Keratinocyte (primary cell): Measurements from ENCODE around the gene ABCD1. TPM values are rescaled to one million over a fixed set of nuclear protein-coding genes. Genes with fewer than 3 reads are reported as not detected.

ENCODE experiments used
- DNase-seq: peaks from one replicate; pipeline ENCODE4 v3.0.0-alpha.2; 2011; ENCODE audit warnings: low read depth, missing footprints, low spot score
- FAIRE-seq: peaks from 2 replicates; lab custom pipeline; 2011; peaks lifted over from hg19 to GRCh38; lab: Jason Lieb, UNC
- H2AFZ ChIP-seq: 2 replicates; pipeline ENCODE4 v1.6.0; 2012; ENCODE audit warnings: low read length, control low read depth, inconsistent platforms; ENCODE audit not compliant: control insufficient read depth
- H3K27ac ChIP-seq: 2 replicates; pipeline ENCODE4 v1.5.1; 2011; ENCODE audit warnings: low read length; ENCODE audit not compliant: control insufficient read depth, insufficient read depth
- H3K27me3 ChIP-seq: 3 replicates; pipeline ENCODE4 v1.6.0; 2011; ENCODE audit warnings: low read length; ENCODE audit not compliant: control insufficient read depth, insufficient read depth; ENCODE audit errors: extremely low read depth
- H3K36me3 ChIP-seq, 2 experiments: 2 replicates in 1 of 2; 3 replicates in 1 of 2; pipeline ENCODE4 v1.5.1; 2011; ENCODE audit warnings: low read length in 2 of 2, mild to moderate bottlenecking in 1 of 2; ENCODE audit not compliant: control insufficient read depth in 2 of 2, insufficient read depth in 2 of 2; ENCODE audit errors: extremely low read depth in 1 of 2
- H3K4me1 ChIP-seq: 3 replicates; pipeline ENCODE4 v1.5.1; 2011; ENCODE audit warnings: low read length; ENCODE audit not compliant: control insufficient read depth, insufficient read depth; ENCODE audit errors: extremely low read depth
- H3K4me2 ChIP-seq: 3 replicates; pipeline ENCODE4 v1.6.0; 2011; ENCODE audit warnings: low read depth, low read length; ENCODE audit not compliant: control insufficient read depth, insufficient read depth; ENCODE audit errors: extremely low read depth
- H3K4me3 ChIP-seq, 3 experiments: fragments of 200-600 bp in 1 of 3; sonication (generic) in 1 of 3; 2 replicates in 2 of 3; 3 replicates in 1 of 3; pipeline ENCODE4 v1.5.1; 2011 to 2016; ENCODE audit warnings: low read length in 3 of 3, mild to moderate bottlenecking in 3 of 3, control low read depth in 2 of 3, inconsistent platforms in 1 of 3, low read depth in 1 of 3, mixed read lengths in 1 of 3, mixed run types in 1 of 3, moderate library complexity in 1 of 3; ENCODE audit not compliant: control insufficient read depth in 2 of 3, insufficient read depth in 2 of 3; ENCODE audit errors: extremely low read depth in 1 of 3
- H3K79me2 ChIP-seq: 2 replicates; pipeline ENCODE4 v1.6.0; 2012; ENCODE audit warnings: low read length; ENCODE audit not compliant: control insufficient read depth, insufficient read depth
- H3K9ac ChIP-seq: 3 replicates; pipeline ENCODE4 v1.6.0; 2011; ENCODE audit warnings: low read length; ENCODE audit not compliant: control insufficient read depth, insufficient read depth; ENCODE audit errors: extremely low read depth
- H3K9me1 ChIP-seq: 3 replicates; pipeline ENCODE4 v1.6.0; 2011; ENCODE audit warnings: low read length; ENCODE audit not compliant: control insufficient read depth, insufficient read depth; ENCODE audit errors: extremely low read depth
- H3K9me3 ChIP-seq: 2 replicates; pipeline ENCODE4 v1.5.1; 2012; ENCODE audit warnings: low read depth, low read length; ENCODE audit not compliant: control insufficient read depth
- H4K20me1 ChIP-seq: 3 replicates; pipeline ENCODE4 v1.6.0; 2011; ENCODE audit warnings: low read length; ENCODE audit not compliant: control insufficient read depth, insufficient read depth; ENCODE audit errors: extremely low read depth
- EZH2 ChIP-seq: IDR thresholded peaks from one replicate; pipeline ENCODE4 v1.6.1; 2012; ENCODE audit warnings: inconsistent platforms, mild to moderate bottlenecking, low read length, moderate library complexity
- dilution Hi-C: fragments of 300-500 bp; cut with MboI; formaldehyde crosslinking; loops from one replicate; pipeline ENCODE4 v1.7.0; 2020; ENCODE audit warnings: low sequenced_read_pairs; ENCODE audit not compliant: extremely low pct_ligation_motif_present
- polyA plus RNA-seq, 5 experiments: library from polyadenylated mRNA; depleted of rRNA in 3 of 5; stranded (reverse) in 3 of 5; stranded (forward) in 1 of 5; unstranded in 1 of 5; fragments of >200 nt; gene quantifications; 1 replicate in 1 of 5; 2 replicates in 3 of 5; 3 replicates in 1 of 5; pipeline versions ENCODE4 v1.2.1 to v1.2.3, GENCODE V29; 2011 to 2012; ENCODE audit warnings: missing spikeins in 2 of 5, low read depth in 1 of 5, low replicate concordance in 1 of 5
- TF ChIP-seq, protein P1 (sequence below), 3 experiments: IDR thresholded peaks in 1 of 3; conservative IDR thresholded peaks in 1 of 3; optimal IDR thresholded peaks in 1 of 3; 2 replicates in 2 of 3; 3 replicates in 1 of 3; pipeline versions ENCODE3 to v1.5.1; 2011; ENCODE audit warnings: low read length in 3 of 3, mild to moderate bottlenecking in 3 of 3, moderate library complexity in 2 of 3, control low read depth in 1 of 3, inconsistent platforms in 1 of 3; ENCODE audit not compliant: insufficient read depth in 2 of 3; ENCODE audit errors: extremely low read depth in 1 of 3

The ABCD1 gene
- polyA plus RNA-seq, 1 donor (not counting 4 experiments of a cell fraction or from before 2014, with no cell fraction given) = 0.81 TPM

- H3K27me3 ChIP-seq = no peaks in the 10 kb centered on the region
- dilution Hi-C loops = no loop called here
- FAIRE-seq (no peak), DNase-seq (no peak)
- H3K9me1 ChIP-seq = no peaks in the 10 kb centered on the region
- H3K36me3 ChIP-seq = no peaks in the 10 kb centered on the region
- H3K4me1 ChIP-seq = peaks cover 4% of the 10 kb centered on the region
- H3K79me2 ChIP-seq = no peaks in the 10 kb centered on the region
- TF ChIP-seq EZH2 = no peak
- TF ChIP-seq, protein P1, sequence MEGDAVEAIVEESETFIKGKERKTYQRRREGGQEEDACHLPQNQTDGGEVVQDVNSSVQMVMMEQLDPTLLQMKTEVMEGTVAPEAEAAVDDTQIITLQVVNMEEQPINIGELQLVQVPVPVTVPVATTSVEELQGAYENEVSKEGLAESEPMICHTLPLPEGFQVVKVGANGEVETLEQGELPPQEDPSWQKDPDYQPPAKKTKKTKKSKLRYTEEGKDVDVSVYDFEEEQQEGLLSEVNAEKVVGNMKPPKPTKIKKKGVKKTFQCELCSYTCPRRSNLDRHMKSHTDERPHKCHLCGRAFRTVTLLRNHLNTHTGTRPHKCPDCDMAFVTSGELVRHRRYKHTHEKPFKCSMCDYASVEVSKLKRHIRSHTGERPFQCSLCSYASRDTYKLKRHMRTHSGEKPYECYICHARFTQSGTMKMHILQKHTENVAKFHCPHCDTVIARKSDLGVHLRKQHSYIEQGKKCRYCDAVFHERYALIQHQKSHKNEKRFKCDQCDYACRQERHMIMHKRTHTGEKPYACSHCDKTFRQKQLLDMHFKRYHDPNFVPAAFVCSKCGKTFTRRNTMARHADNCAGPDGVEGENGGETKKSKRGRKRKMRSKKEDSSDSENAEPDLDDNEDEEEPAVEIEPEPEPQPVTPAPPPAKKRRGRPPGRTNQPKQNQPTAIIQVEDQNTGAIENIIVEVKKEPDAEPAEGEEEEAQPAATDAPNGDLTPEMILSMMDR (optimal IDR thresholded peaks at IDR 0.05 in 1 of 3, IDR thresholded peaks at IDR 0.05 in 1 of 3, conservative IDR thresholded peaks at IDR 0.05 in 1 of 3; ENCODE audit: extremely low read depth in 1 of 3, insufficient read depth in 2 of 3, low read length in 3 of 3) = no peak
- no peak overlapping the region for H3K4me3 ChIP-seq
- H3K9me3 ChIP-seq = no peaks in the 10 kb centered on the region
- no peaks in the 10 kb centered on the region for H4K20me1 ChIP-seq
- no peak overlapping the region for H3K27ac ChIP-seq
- H2AFZ ChIP-seq = no peak overlapping the region
- no peak overlapping the region for H3K4me2 ChIP-seq
- no peak overlapping the region for H3K9ac ChIP-seq
Measured at GRCh38 chrX:153738056-153738605, 13.5 kb downstream of the ABCD1 start.

DNA sequence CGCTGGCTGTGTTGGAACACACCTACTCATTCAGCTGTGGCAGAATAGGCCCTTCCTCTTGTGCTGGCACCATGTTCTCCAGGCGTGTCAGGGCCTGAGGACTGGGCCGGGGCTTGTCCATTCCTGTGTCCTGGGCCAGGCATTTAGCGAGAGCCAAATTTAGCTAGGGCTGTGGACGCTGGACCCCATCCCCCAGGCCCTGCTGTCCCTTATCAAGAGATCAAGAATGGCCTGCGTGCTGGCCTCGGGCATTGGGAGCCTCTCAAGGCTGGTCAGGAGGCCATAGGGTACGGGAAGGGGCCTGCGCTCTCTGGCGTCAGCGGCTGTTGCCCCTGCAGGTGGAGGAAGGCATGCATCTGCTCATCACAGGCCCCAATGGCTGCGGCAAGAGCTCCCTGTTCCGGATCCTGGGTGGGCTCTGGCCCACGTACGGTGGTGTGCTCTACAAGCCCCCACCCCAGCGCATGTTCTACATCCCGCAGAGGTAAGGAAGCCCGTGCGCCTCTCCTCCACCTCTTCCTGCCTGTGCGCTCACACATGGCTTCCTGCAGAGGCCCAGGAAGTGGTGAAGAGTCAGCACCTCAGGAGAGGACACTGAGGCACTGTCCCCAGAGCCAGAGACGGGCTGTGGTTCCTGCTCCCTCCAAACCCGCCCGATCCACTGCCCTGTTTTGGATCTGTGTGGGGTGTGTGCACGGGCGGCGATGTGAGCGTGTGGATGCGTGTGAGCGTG is 15.3 kb downstream of the ABCD1 start:
- TF ChIP-seq, protein P1 (optimal IDR thresholded peaks at IDR 0.05 in 1 of 3, IDR thresholded peaks at IDR 0.05 in 1 of 3, conservative IDR thresholded peaks at IDR 0.05 in 1 of 3; ENCODE audit: extremely low read depth in 1 of 3, insufficient read depth in 2 of 3, low read length in 3 of 3) = no peak
- TF ChIP-seq EZH2 = no peak
- Histone ChIP-seq H2AFZ (no peak overlapping the region), H3K27ac (no peak overlapping the region), H4K20me1 (no peaks in the 10 kb centered on the region), H3K9ac (no peak overlapping the region), H3K79me2 (no peaks in the 10 kb centered on the region), H3K9me1 (no peaks in the 10 kb centered on the region), H3K4me3 (no peak overlapping the region), H3K4me2 (no peak overlapping the region), H3K36me3 (no peaks in the 10 kb centered on the region), H3K9me3 (no peaks in the 10 kb centered on the region), H3K27me3 (no peaks in the 10 kb centered on the region), H3K4me1 (peaks cover 7% of the 10 kb centered on the region)
- dilution Hi-C loops = no loop called here
- FAIRE-seq = no peak
- DNase-seq = no peak
